Left ventricle myocardium inferior (tissue), 1 donor: ENCODE results near the gene UBR7. TPM values are rescaled to one million over a fixed set of nuclear protein-coding genes. Genes with fewer than 3 reads are reported as not detected.
"Not testable (repeated sequence)": the region's sequence is repeated elsewhere in the genome, so short reads cannot be mapped to it uniquely, and the experiment has no call there.

Experiments used
- DNase-seq: peaks from one replicate; pipeline ENCODE4 v3.0.0-alpha.2; 2020
- H3K27ac ChIP-seq: fragments of 200-600 bp; replicated peaks from 2 replicates; pipeline ENCODE4 v1.8.0; 2021
- H3K27me3 ChIP-seq: fragments of 200-600 bp; 2 replicates; pipeline ENCODE4 v1.8.0; 2021; ENCODE audit warnings: low read depth
- H3K36me3 ChIP-seq: fragments of 200-600 bp; 2 replicates; pipeline ENCODE4 v1.8.0; 2021
- H3K4me1 ChIP-seq: fragments of 200-600 bp; 2 replicates; pipeline ENCODE4 v1.8.0; 2021
- H3K4me3 ChIP-seq: fragments of 200-600 bp; 2 replicates; pipeline ENCODE4 v1.8.0; 2021; ENCODE audit warnings: mild to moderate bottlenecking, moderate library complexity
- H3K9me3 ChIP-seq: fragments of 200-600 bp; replicated peaks from 2 replicates; pipeline ENCODE4 v1.8.0; 2021
- intact Hi-C: fragments of 100-400 bp; cut with micrococcal nuclease; formaldehyde crosslinking; loops from one replicate; pipeline ENCODE4 v1.11.0; 2022
- total RNA-seq: library from RNA; stranded (reverse); fragmentation: NEBNext Ultra II Directional; extraction: Animal tissue kit (Norgen Biotek cat#: 25700); gene quantifications from one replicate; pipeline ENCODE4 v1.2.1, GENCODE V29; 2021
- TF ChIP-seq, protein P1 (sequence below): fragments of 200-600 bp; IDR thresholded peaks from 2 replicates; pipeline ENCODE4 v1.8.0; 2021; ENCODE audit warnings: antibody characterized with exemption, mild to moderate bottlenecking, borderline replicate concordance
- donor health status: DM: no; HTN: yes; CAD: no; lungs with severe emphysema.

The UBR7 gene
- total RNA-seq, 1 donor from 2014 or later = 18.3 TPM

DNA sequence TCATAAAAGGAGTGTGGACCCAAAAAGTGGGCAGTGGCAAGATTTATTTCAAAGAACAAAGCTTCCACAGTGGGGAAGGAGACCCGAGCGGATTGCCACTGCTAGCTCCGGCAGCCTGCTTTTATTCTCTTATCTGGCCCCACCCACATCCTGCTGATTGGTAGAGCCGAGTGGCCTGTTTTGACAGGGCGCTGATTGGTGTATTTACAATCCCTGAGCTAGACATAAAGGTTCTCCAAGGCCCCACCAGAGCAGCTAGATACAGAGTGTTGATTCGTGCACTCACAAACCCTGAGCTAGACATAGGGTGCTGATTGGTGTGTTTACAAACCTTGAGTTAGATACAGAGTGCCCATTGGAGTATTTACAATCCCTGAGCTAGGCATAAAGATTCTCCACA is 37.4 kb upstream of the UBR7 start:
- H3K9me3 ChIP-seq, DNase-seq, intact Hi-C loops, H3K27ac ChIP-seq, H3K36me3 ChIP-seq, H3K4me1 ChIP-seq, H3K4me3 ChIP-seq: not testable (repeated sequence)
- H3K27me3 ChIP-seq = peaks cover 18% of the 10 kb centered on the region

GRCh38 chr14:93170141-93170540 is 36.9 kb upstream of the UBR7 start:
- H3K4me1 ChIP-seq, H3K9me3 ChIP-seq, H3K4me3 ChIP-seq, intact Hi-C loops, H3K36me3 ChIP-seq, H3K27ac ChIP-seq, DNase-seq: not testable (repeated sequence)
- H3K27me3 ChIP-seq = peaks cover 18% of the 10 kb centered on the region

GRCh38 chr14:93171376-93171775 is 35.7 kb upstream of the UBR7 start:
- peaks cover 18% of the 10 kb centered on the region for H3K27me3 ChIP-seq
- intact Hi-C loops = no loop called here
- no peaks in the 10 kb centered on the region for H3K9me3 ChIP-seq
- no peak overlapping the region for H3K4me3 ChIP-seq
- H3K27ac ChIP-seq = no peak overlapping the region
- no peaks in the 10 kb centered on the region for H3K36me3 ChIP-seq
- H3K4me1 ChIP-seq = no peaks in the 10 kb centered on the region
- no peak for DNase-seq
- TF ChIP-seq, protein P1, sequence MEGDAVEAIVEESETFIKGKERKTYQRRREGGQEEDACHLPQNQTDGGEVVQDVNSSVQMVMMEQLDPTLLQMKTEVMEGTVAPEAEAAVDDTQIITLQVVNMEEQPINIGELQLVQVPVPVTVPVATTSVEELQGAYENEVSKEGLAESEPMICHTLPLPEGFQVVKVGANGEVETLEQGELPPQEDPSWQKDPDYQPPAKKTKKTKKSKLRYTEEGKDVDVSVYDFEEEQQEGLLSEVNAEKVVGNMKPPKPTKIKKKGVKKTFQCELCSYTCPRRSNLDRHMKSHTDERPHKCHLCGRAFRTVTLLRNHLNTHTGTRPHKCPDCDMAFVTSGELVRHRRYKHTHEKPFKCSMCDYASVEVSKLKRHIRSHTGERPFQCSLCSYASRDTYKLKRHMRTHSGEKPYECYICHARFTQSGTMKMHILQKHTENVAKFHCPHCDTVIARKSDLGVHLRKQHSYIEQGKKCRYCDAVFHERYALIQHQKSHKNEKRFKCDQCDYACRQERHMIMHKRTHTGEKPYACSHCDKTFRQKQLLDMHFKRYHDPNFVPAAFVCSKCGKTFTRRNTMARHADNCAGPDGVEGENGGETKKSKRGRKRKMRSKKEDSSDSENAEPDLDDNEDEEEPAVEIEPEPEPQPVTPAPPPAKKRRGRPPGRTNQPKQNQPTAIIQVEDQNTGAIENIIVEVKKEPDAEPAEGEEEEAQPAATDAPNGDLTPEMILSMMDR = no peak

DNA sequence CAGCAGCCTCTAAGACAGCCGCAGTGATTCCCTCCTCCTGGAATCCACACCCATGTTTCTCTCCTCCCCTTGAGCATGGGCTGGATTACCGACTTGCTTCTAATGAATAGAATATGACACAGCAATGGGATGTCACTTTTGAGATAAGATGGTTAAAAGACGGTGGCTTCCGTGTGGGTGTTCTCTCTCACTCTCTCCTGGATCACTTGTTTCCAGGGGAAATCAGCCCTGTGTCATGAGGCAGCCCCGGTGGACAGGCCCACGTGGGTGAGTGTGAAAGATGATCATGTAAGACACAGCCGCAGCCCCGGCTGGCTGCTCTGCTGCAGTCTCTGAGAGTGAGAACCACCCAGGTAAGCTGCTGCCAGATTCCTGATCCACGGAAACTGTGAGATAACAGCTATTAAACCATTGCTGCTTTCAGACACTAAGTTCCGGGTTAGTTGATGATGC is 33.1 kb upstream of the UBR7 start:
- intact Hi-C loops = no loop called here
- TF ChIP-seq, protein P1 = no peak
- Histone ChIP-seq H3K27me3 (peaks cover 18% of the 10 kb centered on the region), H3K4me3 (no peak overlapping the region), H3K36me3 (no peaks in the 10 kb centered on the region), H3K9me3 (no peaks in the 10 kb centered on the region), H3K27ac (no peak overlapping the region), H3K4me1 (no peaks in the 10 kb centered on the region)
- DNase-seq = no peak

- H3K4me1 ChIP-seq, H3K36me3 ChIP-seq, H3K9me3 ChIP-seq, H3K27ac ChIP-seq, intact Hi-C loops, DNase-seq, H3K4me3 ChIP-seq: not testable (repeated sequence)
- H3K27me3 ChIP-seq = peaks cover 18% of the 10 kb centered on the region
These were observed 32.3 kb upstream of the UBR7 start for GRCh38 chr14:93174731-93175130.

DNA sequence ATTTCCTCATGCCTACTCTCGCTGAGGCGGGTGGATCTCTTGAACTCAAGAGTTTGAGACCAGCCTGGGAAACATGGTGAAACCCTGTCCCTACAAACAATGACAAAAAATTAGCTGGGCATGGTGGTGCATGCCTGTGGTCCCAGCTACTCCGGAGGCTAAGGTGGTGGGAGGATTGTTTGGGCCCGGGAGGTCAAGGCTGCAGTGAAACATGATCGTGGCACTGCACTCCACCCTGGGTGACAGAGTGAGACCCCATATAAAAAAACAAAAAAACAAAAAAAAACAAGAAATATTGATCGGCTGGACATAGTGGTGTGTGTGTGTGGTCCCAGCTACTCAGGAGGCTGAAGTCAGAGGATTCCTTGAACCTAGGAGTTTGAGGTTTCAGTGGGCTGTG is 31.6 kb upstream of the UBR7 start:
- TF ChIP-seq, protein P1 = no peak
- intact Hi-C loops = no loop called here
- H3K27me3 ChIP-seq = peaks cover 18% of the 10 kb centered on the region
- H3K36me3 ChIP-seq = no peaks in the 10 kb centered on the region
- no peaks in the 10 kb centered on the region for H3K4me1 ChIP-seq
- H3K4me3 ChIP-seq = no peak overlapping the region
- H3K27ac ChIP-seq = no peak overlapping the region
- no peaks in the 10 kb centered on the region for H3K9me3 ChIP-seq
- no peak for DNase-seq

- Histone ChIP-seq H3K27ac (peak overlapping the region; percentile 97), H3K4me3 (peak overlapping the region; percentile 91), H3K27me3 (no peaks in the 10 kb centered on the region), H3K9me3 (no peaks in the 10 kb centered on the region), H3K36me3 (peaks cover 34% of the 10 kb centered on the region), H3K4me1 (peaks cover 44% of the 10 kb centered on the region)
- TF ChIP-seq, protein P1 = no peak
- DNase-seq = no peak
- intact Hi-C loops = no loop called here
These were observed 23.3 kb upstream of the UBR7 start for GRCh38 chr14:93183596-93184317.
